Lung (tissue), 12 donors: Measurements from ENCODE around the gene EDAR. TPM values are rescaled to one million over a fixed set of nuclear protein-coding genes. Genes with fewer than 3 reads are reported as not detected.

Experiments used
- ATAC-seq: fragments of 200-7000 bp; cut with Tn5 transposase; one replicate; pipeline ENCODE4 v1.9.1; 2020; ENCODE audit warnings: moderate number of reproducible peaks; ENCODE audit not compliant: insufficient read depth, low FRiP score
- DNase-seq, 3 donors: peaks; one replicate each; pipeline ENCODE4 v3.0.0-alpha.2; 2013 to 2017
- H3K27ac ChIP-seq, 2 donors: one replicate each; pipeline ENCODE4 v1.5.1; 2013; ENCODE audit warnings: mild to moderate bottlenecking in 2 of 2, moderate library complexity in 2 of 2, control low read depth in 1 of 2, inconsistent platforms in 1 of 2, low read depth in 1 of 2, low read length in 1 of 2
- H3K27me3 ChIP-seq, 3 donors: one replicate each; pipeline ENCODE4 v1.5.1; 2013; ENCODE audit warnings: low read length in 2 of 3; ENCODE audit not compliant: control insufficient read depth in 3 of 3, insufficient read depth in 3 of 3
- H3K36me3 ChIP-seq, 4 donors: one replicate each; pipeline ENCODE4 v1.5.1; 2013; ENCODE audit warnings: low read length in 4 of 4, mild to moderate bottlenecking in 1 of 4, moderate library complexity in 1 of 4; ENCODE audit not compliant: control insufficient read depth in 4 of 4, insufficient read depth in 4 of 4
- H3K4me1 ChIP-seq, 5 donors: one replicate each; pipeline ENCODE4 v1.5.1; 2013; ENCODE audit warnings: low read length in 5 of 5, mild to moderate bottlenecking in 2 of 5, moderate library complexity in 1 of 5; ENCODE audit not compliant: control insufficient read depth in 5 of 5, insufficient read depth in 5 of 5
- H3K4me3 ChIP-seq: one replicate; pipeline ENCODE4 v1.5.1; 2013; ENCODE audit warnings: mild to moderate bottlenecking, control low read depth, moderate library complexity
- H3K9ac ChIP-seq, 2 donors: one replicate each; pipeline ENCODE4 v1.5.1; 2013; ENCODE audit warnings: low read length in 2 of 2, control low read depth in 1 of 2; ENCODE audit not compliant: insufficient read depth in 1 of 2
- H3K9me3 ChIP-seq, 4 donors: one replicate each; pipeline ENCODE4 v1.5.1; 2013; ENCODE audit warnings: low read length in 3 of 4, mild to moderate bottlenecking in 1 of 4, moderate library complexity in 1 of 4; ENCODE audit not compliant: control insufficient read depth in 4 of 4, insufficient read depth in 3 of 4
- WGBS, 2 donors: extraction: QIAGEN DNeasy Blood & Tissue Kit; methylation state at CpG; one replicate each; pipeline ENCODE4 v1.1.7; 2013; 5-methylcytosine and 5-hydroxymethylcytosine counted together
- polyA plus RNA-seq, 2 donors: library from polyadenylated mRNA; stranded (reverse); fragments of 200-250 nt; gene quantifications; one replicate each; pipeline ENCODE4 v1.2.1, GENCODE V29; 2013
- total RNA-seq, 2 donors: library from RNA; depleted of rRNA in 1 of 2; stranded (reverse); fragments of >200 nt in 1 of 2; gene quantifications; one replicate each; pipeline ENCODE4 v1.2.1, GENCODE V29; 2014 to 2021
- TF ChIP-seq, protein P1 (sequence below): IDR thresholded peaks from 2 replicates; pipeline ENCODE4 v1.5.1; 2012; ENCODE audit warnings: mild to moderate bottlenecking; ENCODE audit errors: control extremely low read depth, extremely low read depth
- donor health status: control.
- donor health status: control.
- donor health status: Bipolar disorder and iron deficiency.
- donor health status: healthy.
- donor health status: DM: yes; HTN: yes; CAD: no.

EDAR gene
- total and polyA plus RNA-seq, 4 donors = 0.02 to 0.37 (median 0.10) TPM; not detected in 1

DNA sequence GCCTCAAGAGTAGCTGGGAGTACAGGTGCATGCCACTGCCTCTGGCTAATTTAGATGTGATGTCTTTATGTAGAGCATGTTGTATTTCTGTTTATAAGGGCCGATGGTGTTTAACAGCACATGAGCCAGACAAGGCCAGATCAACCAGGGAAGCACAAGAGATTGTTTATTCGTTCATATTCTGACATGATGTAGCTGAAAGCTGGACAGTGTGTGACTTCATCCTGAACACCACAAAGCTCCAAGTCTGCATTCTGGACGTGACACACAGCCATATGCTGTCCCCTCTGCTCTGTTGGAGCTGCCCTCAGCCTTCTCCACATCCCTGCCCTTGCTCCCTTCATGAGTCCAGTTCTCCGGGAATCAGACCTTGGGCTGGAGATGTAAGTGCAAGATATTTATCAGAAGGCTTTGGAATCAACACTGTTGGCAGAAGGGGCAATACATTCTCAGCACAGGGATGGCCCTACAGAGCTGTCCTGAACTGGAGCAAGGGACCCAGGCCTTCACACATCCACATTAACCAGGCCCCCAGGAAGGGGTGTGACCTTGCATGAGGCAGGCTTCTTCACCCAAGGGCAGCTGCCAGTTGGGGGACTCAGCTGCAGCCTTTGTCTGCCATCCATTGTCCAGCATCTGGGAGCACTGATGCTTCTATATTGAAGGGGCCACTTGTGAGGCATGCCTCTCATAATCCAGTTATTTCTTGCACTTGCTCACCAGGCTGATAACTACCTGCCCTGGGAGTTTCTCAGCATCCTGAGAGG lies 38.5 kb downstream of the EDAR start:
- WGBS, 2 donors = 67 to 75% methylated on average over 4 of the region's 4 CpGs
- Histone ChIP-seq H3K9ac (no peak overlapping the region), H3K36me3 (no peaks in the 10 kb centered on the region), H3K9me3 (peaks cover 0 to 11% (median 4%) of the 10 kb centered on the region in 4 donors), H3K27me3 (no peaks in the 10 kb centered on the region), H3K27ac (no peak overlapping the region), H3K4me3 (no peak overlapping the region), H3K4me1 (peaks cover 0 to 26% (median 5%) of the 10 kb centered on the region in 5 donors)
- TF ChIP-seq, protein P1, sequence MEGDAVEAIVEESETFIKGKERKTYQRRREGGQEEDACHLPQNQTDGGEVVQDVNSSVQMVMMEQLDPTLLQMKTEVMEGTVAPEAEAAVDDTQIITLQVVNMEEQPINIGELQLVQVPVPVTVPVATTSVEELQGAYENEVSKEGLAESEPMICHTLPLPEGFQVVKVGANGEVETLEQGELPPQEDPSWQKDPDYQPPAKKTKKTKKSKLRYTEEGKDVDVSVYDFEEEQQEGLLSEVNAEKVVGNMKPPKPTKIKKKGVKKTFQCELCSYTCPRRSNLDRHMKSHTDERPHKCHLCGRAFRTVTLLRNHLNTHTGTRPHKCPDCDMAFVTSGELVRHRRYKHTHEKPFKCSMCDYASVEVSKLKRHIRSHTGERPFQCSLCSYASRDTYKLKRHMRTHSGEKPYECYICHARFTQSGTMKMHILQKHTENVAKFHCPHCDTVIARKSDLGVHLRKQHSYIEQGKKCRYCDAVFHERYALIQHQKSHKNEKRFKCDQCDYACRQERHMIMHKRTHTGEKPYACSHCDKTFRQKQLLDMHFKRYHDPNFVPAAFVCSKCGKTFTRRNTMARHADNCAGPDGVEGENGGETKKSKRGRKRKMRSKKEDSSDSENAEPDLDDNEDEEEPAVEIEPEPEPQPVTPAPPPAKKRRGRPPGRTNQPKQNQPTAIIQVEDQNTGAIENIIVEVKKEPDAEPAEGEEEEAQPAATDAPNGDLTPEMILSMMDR = no peak
- no peak for ATAC-seq
- DNase-seq = peak in 2 of 3 donors; percentile 53 to 57

DNA sequence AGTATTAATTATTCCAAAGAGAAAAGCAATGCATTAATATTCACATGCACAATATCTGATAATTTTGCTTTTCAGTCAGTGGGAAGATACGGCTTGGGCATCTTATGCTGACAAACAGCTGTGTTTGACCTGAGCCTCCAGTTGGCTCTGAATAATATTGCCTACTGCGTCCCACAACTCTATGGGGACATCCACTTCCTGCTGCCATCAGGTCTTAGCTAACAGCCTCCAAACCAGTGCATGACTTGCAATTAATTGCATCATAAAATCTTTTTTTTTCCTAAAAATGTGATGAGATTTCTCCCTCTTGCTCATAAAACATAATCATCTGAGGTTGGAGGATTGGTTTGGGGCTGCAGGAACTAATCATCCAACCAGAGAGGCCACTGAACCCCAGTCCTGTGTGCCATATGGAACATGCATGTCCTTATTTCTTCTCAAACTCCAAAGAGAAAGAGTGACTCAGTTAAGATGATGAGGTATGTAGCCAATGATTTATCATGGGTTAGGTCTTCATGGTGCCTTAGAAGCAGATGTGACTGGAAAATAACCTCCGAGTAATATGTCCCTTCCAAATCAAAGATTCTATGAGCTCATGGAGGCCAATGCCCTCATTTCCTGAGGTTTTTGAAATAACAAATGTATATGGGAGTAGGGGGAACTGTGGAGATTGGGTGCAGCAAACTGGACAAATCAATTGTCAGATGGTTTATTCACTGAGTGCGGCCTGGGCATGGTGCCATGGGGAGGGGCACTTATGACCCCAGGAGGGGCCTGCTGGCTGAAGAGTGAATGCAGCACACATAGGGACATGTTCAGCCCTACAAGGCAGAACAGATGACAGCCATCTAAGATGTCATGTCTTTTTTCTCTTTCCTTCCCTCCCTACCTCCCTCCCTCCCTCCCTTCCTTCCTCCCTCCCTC lies 39.4 kb downstream of the EDAR start:
- TF ChIP-seq, protein P1 = no peak
- ATAC-seq (no peak), DNase-seq (peak; percentile 84 to 90 (median 87))
- H3K36me3 ChIP-seq = no peaks in the 10 kb centered on the region
- H3K9ac ChIP-seq = no peak overlapping the region
- no peak overlapping the region for H3K27ac ChIP-seq
- H3K4me1 ChIP-seq = peaks cover 0 to 35% (median 7%) of the 10 kb centered on the region in 5 donors
- H3K9me3 ChIP-seq = peaks cover 0 to 11% (median 4%) of the 10 kb centered on the region in 4 donors
- no peak overlapping the region for H3K4me3 ChIP-seq
- WGBS, 2 donors = 63 to 71% methylated on average over 4 of the region's 4 CpGs
- H3K27me3 ChIP-seq = no peaks in the 10 kb centered on the region

GRCh38 chr2:108947271-108947907 lies 41.6 kb downstream of the EDAR start:
- no peaks in the 10 kb centered on the region for H3K36me3 ChIP-seq
- ATAC-seq = no peak
- H3K4me1 ChIP-seq = peaks cover 0 to 55% (median 9%) of the 10 kb centered on the region in 5 donors
- no peak overlapping the region for H3K27ac ChIP-seq
- no peak overlapping the region for H3K4me3 ChIP-seq
- no peak overlapping the region for H3K9ac ChIP-seq
- DNase-seq = no peak
- H3K9me3 ChIP-seq = peaks cover 0 to 9% (median 1%) of the 10 kb centered on the region in 4 donors
- WGBS, 2 donors = 88 to 96% methylated on average over 5 of the region's 5 CpGs
- TF ChIP-seq, protein P1 = no peak
- no peaks in the 10 kb centered on the region for H3K27me3 ChIP-seq
